AG04449 (cell line): ENCODE measurements around the gene ZNF442.
"Not testable (repeated sequence)": the region's sequence is repeated elsewhere in the genome, so short reads cannot be mapped to it uniquely, and the experiment has no call there.

Experiments used
- CTCF ChIA-PET: fragments of 350-600 bp; formaldehyde crosslinking; extraction: SDS; loops from one replicate; lab custom pipeline; 2021; ENCODE audit warnings: antibody characterized with exemption; lab: Yijun Ruan, JAX
- POLR2A ChIA-PET: fragments of 400-600, 350-600 bp; formaldehyde crosslinking; extraction: SDS; loops from one replicate; lab custom pipeline; 2020; ENCODE audit warnings: antibody characterized with exemption, inconsistent platforms; lab: Yijun Ruan, JAX
- DNase-seq: peaks from one replicate; pipeline ENCODE4 v3.0.0-alpha.2; 2010; ENCODE audit warnings: low read depth, low spot score
- H3K4me3 ChIP-seq: 2 replicates; pipeline ENCODE4 v1.5.1; 2011; ENCODE audit warnings: low read depth, mild to moderate bottlenecking, control low read depth, low read length
- CTCF ChIP-seq: IDR thresholded peaks from one replicate; pipeline ENCODE4 v1.5.1; 2011; ENCODE audit warnings: mild to moderate bottlenecking, moderate library complexity, low read length, control low read depth, inconsistent platforms; ENCODE audit not compliant: insufficient read depth; ENCODE audit errors: missing control alignments

Gene ZNF442

GRCh38 chr19:12379732-12380443 lies 14.4 kb upstream of the ZNF442 start:
- TF ChIP-seq CTCF = no peak
- CTCF ChIA-PET = no interaction called here
- no peak overlapping the region for H3K4me3 ChIP-seq
- no peak for DNase-seq
- POLR2A ChIA-PET = no interaction called here

- CTCF ChIA-PET = no interaction called here
- no peak for TF ChIP-seq CTCF
- POLR2A ChIA-PET = no interaction called here
Observed at GRCh38 chr19:12374026-12374425, 8.5 kb upstream of the ZNF442 start.

GRCh38 chr19:12364391-12365235 lies 870 bp downstream of the ZNF442 start:
- H3K4me3 ChIP-seq = peak overlapping the region; percentile 85
- no peak for TF ChIP-seq CTCF
- POLR2A ChIA-PET = interaction anchor here (1.0 to 1.4 kb wide), 4 partner anchors 31 to 440 kb away, joined by 3 to 7 read pairs (median 4); partner anchors contain the start of genes ZNF136, ZNF443, ZNF563 and ZNF700
- no peak for DNase-seq
- CTCF ChIA-PET = interaction anchor here (0.7 to 1.7 kb wide), 8 partner anchors 11 to 441 kb away, joined by 3 to 6 read pairs (median 4); partner anchors contain the start of gene ZNF20

More at GRCh38 chr19:12374026-12374425, 8.5 kb upstream of the ZNF442 start:
- DNase-seq = no peak
- no peak overlapping the region for H3K4me3 ChIP-seq

DNA sequence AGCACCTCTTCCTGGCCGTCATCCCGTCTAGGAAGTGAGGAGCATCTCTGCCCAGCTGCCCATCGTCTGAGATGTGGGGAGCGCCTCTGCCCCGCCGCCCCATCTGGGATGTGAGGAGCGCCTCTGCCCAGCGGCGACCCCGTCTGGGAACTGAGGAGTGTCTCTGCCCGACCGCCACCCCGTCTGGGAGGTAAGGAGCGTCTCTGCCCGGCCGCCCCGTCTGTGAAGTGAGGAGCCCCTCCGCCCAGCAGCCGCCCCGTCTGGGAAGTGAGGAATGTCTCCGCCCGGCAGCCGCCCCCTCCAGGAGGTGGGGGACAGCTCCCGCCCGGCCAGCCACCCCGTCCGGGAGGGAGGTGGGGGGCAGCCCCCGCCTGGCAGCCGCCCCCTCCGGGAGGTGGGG lies 3.2 kb downstream of the ZNF442 start:
- POLR2A ChIA-PET, H3K4me3 ChIP-seq, DNase-seq, CTCF ChIA-PET: not testable (repeated sequence)

- POLR2A ChIA-PET = no interaction called here
- CTCF ChIA-PET = interaction anchor here (1.3 kb wide), 1 partner anchor 12 kb away, joined by 3 read pairs; the partner anchor contains the start of gene ZNF442
- DNase-seq = no peak
- no peak for TF ChIP-seq CTCF
- H3K4me3 ChIP-seq = no peak overlapping the region
Observed at GRCh38 chr19:12353375-12353774, 12.1 kb downstream of the ZNF442 start.

DNA sequence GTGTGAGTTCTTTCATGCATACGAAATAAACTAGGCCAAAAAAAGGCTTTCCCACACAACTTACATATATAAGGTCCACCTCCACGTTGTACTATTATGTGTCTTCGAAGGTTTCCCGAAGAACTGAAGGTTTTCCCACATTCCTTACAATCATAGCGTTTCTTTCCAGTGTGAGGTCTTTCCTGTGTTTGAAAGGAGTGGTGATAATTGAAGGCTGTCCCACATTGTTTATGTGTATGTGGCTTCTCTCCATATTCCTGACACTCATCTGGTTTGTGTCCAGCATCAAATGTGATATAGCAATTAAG lies 14.6 kb downstream of the ZNF442 start:
- no peak for TF ChIP-seq CTCF
- POLR2A ChIA-PET = no interaction called here
- H3K4me3 ChIP-seq = no peak overlapping the region
- no peak for DNase-seq
- CTCF ChIA-PET = no interaction called here
